ENCODE measurements around the gene GDF10.
A peak's percentile ranks its signal among the peaks of the same experiment; 100 is the strongest.

GDF10 gene

DNA sequence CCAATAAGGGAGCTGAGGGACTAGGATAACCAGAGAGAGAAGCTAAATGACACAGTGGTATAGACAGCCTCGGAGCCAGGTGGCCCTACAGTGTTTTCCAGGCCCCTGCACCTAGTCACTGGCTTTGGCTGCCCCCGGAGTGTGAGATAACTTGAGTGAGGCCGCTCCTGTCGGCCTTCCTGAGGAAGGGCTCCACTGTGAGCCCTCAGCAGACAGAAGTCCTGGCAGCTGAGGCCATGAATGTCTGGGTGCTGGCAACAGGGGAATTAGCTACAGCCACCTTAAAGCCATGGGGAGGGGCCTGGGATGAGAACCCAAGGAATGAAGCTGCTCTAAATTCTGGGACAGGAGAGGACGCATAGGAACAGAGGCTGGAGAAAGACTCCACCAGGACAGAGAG lies 4.6 kb upstream of the GDF10 start:
- DNase-seq, result no peak

- DNase-seq, result no peak
Measured at GRCh38 chr10:47296156-47296894, 3.7 kb upstream of the GDF10 start.

DNA sequence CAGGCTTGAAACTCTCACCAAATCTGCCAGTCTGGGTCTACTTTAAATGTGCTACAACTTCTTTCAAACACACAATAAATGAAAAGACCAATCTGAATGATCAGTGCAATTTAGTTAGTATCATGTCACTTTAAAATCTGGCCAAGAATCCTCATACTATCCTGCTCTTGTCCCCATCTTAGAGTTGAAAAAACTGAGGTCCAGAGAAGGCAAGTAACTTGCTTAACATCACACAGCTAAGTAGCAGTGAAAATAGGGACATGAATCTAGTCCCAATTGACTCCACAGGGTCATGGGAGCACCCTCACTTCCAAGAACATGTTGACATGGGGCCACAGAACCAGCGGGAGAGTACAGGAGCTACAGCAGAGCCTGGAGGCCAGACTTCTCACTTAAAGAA lies 3.1 kb upstream of the GDF10 start:
- DNase-seq, result no peak

GRCh38 chr10:47297866-47298540 lies 2.0 kb upstream of the GDF10 start:
- DNase-seq, result no peak

DNA sequence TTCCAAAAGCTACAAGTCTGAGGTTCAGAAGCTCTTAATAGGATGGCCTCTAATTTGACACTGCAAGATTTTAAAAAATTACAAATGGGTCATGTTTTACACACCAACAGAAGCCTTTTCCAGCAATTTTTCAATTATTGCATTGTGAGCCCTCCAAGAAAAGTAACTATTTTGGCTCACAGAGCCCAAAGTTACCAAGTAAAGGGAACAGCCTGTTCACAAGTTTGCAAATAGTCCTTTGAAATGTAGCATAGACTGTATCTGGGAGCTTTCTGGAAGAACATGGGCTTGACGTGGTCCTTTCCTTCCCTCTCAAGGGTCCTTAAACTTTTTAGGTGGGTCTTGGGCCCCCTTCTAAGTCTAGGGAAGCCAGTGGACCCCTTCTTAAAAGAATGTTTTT lies 1.3 kb upstream of the GDF10 start:
- no peak for DNase-seq

DNA sequence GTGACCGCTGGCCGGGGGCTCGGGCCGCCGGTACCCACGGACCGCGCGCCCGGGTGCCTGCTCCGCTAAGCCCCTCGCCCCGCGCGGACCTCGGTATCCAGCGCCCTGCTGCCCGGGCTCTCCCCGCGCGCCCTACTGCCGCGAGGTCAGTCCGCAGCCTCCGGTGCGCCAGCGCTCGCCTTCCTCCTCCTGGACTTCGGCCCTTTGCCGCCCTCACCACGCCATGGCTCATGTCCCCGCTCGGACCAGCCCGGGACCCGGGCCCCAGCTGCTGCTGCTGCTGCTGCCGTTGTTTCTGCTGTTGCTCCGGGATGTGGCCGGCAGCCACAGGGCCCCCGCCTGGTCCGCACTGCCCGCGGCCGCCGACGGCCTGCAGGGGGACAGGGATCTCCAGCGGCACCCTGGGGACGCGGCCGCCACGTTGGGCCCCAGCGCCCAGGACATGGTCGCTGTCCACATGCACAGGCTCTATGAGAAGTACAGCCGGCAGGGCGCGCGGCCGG lies 483 bp downstream of the GDF10 start:
- DNase-seq, result no peak

DNA sequence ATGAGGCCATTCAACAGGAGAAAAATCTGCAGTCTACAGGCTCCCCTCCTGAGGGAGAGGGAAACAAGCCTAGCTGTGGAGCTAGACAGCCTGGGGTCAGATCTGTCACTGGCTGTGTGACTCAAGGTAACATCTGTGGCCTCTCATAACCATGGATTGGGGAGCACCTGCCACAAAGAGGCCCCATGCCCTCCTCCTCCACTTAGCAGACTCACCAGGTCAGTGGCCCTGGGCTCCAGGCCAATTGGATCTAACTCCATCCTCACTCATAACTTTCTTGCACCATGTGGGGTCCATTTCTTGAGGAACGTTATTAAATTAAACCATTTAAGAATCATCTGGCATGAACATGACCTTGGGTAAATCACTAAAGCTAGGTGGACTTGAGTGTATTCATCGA lies 1.8 kb downstream of the GDF10 start:
- DNase-seq, result no peak

- no peak for DNase-seq
Measured at GRCh38 chr10:47303105-47303504, 3.1 kb downstream of the GDF10 start.

DNA sequence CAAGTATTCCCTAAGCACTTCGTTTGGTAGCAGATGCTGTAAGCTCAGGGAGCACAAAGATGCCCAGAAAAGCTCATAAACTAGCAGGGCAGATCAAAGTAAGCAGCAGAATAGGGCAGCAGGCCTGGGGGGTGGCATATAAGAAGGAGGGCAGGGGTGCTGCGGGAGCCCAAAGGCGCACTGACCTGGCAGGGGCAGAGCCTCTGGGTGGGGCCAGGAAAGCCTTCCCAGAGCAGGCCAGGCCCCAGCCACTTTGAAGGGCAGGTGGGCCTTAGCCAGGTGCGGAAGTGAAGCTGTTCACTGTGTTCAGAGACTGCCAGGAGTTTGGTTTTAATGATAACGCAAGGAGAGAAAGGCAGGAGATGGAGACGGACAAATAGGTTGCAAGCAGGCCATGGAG lies 3.9 kb downstream of the GDF10 start:
- no peak for DNase-seq

- no peak for DNase-seq
Measured at GRCh38 chr10:47305566-47305965, 5.6 kb downstream of the GDF10 start.

DNA sequence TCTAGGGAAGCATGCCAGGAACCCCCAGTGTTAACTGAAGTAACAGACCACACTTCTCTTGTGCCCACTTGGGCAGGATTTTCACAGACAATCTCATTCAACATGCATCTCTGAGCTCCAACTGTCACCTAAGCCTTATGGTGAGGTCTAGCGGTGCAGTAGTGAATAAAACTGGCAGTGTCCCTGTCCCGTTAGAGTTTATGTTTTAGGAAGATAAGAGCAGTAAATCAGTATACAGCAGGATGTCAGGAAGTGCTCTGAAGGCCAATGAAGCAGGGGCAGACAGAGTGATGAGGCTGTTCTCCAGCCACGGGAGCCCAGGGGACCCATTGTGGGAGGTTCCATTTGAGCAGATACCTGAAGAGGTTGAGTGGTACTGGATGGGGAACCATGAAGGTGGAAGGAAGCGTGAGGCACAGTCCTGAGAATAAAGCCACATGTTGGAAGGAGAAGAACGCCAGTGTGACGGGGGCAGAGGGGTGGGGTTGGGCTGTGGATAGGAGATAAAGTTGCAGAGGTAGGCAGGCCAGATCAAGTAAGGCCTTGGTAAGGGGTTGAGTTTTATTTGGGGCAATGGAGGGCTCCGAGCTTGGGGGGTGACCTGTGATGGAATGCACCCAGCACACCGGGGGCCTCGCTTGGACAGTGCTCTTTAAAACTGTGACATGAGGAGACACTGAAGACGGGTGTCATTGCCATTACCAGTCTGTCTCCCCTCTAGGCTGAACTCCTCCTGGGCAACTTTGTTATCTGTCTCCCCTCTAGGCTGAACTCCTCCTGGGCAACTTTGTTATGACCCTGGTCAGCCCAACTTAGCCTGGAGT lies 6.6 kb downstream of the GDF10 start:
- DNase-seq, result no peak

- no peak for DNase-seq
Measured at GRCh38 chr10:47307381-47307780, 7.4 kb downstream of the GDF10 start.

DNA sequence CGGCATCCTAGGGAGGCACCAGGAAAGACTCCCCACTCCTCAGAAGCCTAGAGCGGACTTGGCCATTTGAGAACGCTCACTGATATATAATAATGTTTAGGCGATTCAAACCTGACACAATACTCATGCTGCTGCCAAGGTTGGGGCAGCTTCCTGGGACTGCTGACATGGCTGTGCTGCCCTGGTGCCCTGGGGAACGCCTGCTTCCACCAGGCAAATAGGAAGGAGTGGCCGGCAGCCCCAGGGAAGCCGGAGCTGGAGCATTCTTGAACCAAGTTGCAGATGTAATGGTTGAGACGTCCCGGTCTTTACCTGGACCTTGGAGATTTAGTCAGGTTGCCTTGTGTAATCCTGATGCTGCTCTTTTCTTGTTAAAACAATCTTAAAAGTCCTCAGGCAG lies 8.8 kb downstream of the GDF10 start:
- DNase-seq, result no peak

DNA sequence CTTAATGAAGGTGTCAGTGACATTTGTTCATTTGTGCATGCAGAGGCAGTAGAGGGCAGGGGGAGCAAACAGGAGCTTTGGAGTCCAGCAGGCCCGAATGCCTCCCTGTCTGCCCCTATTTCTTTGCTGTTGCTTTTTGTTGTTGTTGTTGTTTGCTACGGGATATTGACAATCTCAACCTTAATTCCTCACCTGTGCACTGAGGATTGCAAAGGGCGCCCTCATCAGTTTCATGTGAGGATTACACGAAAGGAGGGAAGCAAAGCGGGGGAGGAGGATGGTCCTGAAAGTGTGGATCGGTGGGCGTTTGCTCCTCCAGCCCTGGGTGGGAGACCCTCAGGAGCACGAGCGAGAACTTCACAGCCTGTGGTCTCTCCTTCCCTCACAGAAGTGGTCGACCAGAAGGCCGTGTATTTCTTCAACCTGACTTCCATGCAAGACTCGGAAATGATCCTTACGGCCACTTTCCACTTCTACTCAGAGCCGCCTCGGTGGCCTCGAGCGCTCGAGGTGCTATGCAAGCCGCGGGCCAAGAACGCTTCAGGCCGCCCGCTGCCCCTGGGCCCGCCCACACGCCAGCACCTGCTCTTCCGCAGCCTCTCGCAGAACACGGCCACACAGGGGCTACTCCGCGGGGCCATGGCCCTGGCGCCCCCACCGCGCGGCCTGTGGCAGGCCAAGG lies 9.6 kb downstream of the GDF10 start:
- no peak for DNase-seq

GRCh38 chr10:47310090-47310505 lies 10.1 kb downstream of the GDF10 start:
- DNase-seq, result no peak

DNA sequence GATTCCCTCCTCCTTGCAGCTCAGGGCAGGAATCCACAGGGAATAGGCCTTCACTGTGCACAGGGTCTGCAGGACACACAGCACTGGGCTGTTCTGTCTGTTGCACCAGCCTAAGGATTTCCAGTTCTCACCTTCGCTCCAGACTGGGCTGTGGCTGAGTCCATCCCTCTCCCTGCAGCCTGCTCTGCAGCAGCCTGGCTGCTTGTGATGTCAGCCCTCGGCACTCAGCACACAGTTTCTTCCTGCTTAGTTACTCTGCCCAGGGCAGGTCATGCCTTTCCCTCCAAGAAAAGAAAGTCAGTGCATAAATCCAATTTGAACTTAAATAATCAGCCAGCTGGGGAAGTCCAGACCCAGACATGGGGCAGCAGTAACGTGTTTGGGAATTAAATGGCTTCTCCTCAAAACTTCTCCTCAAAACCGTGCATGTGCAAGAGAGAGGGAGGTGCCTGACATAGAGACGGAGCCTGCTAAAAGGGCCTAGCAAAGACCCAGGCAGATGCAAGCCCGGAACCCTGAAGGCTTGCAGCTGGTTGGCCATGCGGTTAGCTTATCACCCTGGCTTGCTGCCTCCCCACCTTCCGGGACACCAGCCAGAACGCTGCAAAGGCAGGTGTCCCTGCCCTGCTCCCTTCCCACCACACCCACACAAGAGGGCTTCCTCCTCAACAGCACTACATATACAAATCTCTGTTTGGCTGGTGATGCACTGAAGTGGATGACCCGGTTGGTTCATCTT lies 11.4 kb downstream of the GDF10 start:
- DNase-seq, result peak; percentile 13 to 16

DNA sequence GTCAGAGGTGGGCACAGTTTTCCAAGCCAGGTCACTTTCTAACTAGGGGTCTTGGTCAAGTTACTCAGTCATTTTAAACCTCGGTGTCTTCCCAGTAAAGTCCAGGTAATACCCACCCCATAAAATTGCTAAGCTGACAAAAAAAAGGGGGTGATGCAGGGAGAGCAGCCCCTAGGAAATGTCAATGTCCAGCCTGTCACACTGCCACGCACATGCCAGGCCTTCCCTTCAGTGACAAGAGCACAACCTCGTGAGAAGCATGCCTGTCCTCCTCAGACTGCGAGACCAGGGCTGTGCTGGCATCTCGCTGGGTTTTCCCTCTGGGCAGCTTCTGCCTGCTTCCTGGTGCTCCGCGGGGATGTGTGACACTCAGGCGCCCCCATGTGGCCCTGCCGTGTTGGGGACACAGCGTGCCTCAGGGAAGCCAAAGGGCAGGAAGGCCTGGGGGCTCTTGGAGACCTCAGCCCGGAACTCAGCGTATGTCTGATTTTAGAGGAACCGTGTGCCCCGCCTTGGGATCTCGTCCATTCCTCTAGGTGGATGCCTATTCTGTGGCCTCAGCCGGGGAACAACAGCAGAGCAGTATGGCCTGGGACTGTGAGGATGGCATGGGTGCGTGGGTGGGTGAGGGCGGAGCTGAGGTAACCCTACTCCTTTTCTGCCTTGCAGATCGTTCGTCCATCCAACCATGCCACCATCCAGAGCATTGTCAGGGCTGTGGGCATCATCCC lies 12.1 kb downstream of the GDF10 start:
- DNase-seq, result peak; percentile 82 to 84

- no peak for DNase-seq
Measured at GRCh38 chr10:47312663-47312995, 12.6 kb downstream of the GDF10 start.

GRCh38 chr10:47314416-47314970 lies 14.5 kb downstream of the GDF10 start:
- no peak for DNase-seq

DNA sequence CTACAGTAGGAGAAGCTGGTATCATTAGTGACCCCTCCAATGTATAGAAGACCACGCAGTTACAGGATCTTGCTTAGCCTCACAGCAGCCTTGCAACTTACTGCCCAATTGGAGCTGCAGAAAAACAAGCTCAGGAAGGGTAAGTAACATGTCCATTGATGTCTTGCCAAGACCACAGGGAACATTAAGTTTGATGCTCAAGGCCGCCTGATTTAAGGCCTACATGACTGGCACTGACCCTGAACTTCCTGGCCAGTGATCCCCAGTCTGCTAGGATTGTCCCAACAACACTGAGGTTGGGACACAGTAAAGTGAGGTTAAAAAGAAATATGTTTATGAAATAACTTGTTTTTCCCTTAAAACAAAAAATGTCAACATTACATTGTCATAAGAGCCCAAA lies 15.4 kb downstream of the GDF10 start:
- no peak for DNase-seq

DNA sequence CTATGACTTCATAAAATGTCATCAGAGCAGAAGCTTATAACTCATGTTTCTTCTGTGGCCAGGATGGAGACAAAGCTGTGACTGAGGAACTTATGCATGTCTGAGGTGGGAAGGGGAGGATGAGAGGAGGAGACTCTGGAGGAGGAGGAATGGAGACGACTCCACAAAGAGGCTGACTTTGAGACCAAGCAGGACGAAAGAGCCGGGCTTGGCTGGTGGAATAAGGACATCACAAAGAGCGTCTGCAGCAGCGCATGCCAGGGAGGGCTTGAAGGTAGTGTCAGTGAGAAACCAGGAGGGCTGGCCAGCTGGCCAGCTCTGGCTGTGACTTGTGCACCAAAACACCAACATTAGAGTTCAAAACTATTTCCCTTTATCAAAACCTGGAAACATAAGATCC lies 16.1 kb downstream of the GDF10 start:
- no peak for DNase-seq
